Measurements from ENCODE around the gene EMILIN2. TPM values are rescaled to one million over a fixed set of nuclear protein-coding genes. Genes with fewer than 3 reads are reported as not detected.

EMILIN2 gene
- total RNA-seq, 1 experiment from 2014 or later: 20.0 TPM

GRCh38 chr18:2822213-2822921 is 24.4 kb upstream of the EMILIN2 start:
- Histone ChIP-seq H4K5ac (ENCODE audit: insufficient read length, low read depth, low read length) (no peak overlapping the region), H2AK5ac (ENCODE audit: insufficient read length, low read length) (no peak overlapping the region), H3T11ph (ENCODE audit: low read length) (no peak overlapping the region), H3K4me1 (ENCODE audit: insufficient read depth, low read length) (no peaks in the 10 kb centered on the region), H3K4ac (ENCODE audit: low read depth, low read length) (no peak overlapping the region), H3K4me2 (ENCODE audit: insufficient read depth, insufficient read length, low read length) (no peak overlapping the region), H3K79me1 (ENCODE audit: insufficient read depth, low read depth, low read length, poor library complexity, severe bottlenecking) (no peaks in the 10 kb centered on the region), H3K27me3 (ENCODE audit: insufficient read depth, low read length) (no peaks in the 10 kb centered on the region), H4K8ac (replicated peaks; ENCODE audit: insufficient read length, low read depth, low read length) (no peak overlapping the region), H2BK12ac (ENCODE audit: insufficient read length, low read depth, low read length) (no peak overlapping the region), H2BK120ac (ENCODE audit: low read depth, low read length, poor library complexity, severe bottlenecking) (no peak overlapping the region), H3K14ac (ENCODE audit: insufficient read depth, low read length) (no peak overlapping the region), H4K91ac (ENCODE audit: insufficient read length, low read depth, low read length) (no peak overlapping the region), H3K18ac (ENCODE audit: insufficient read length, low read depth, low read length) (no peak overlapping the region), H3K9me3 (ENCODE audit: control insufficient read depth, low read depth, low read length) (no peaks in the 10 kb centered on the region), H2BK15ac (ENCODE audit: low read depth, low read length) (no peak overlapping the region), H2BK20ac (ENCODE audit: low read depth, low read length, poor library complexity, severe bottlenecking) (no peak overlapping the region), H2AFZ (ENCODE audit: low read length) (no peak overlapping the region), H3K56ac (ENCODE audit: insufficient read length, low read depth, low read length) (no peak overlapping the region), H3K27ac (ENCODE audit: insufficient read length, low read depth, low read length) (no peak overlapping the region), H4K20me1 (ENCODE audit: control insufficient read depth, insufficient read depth, insufficient read length) (no peaks in the 10 kb centered on the region), H3K9ac (ENCODE audit: extremely low read depth, insufficient read length, low read length) (no peak overlapping the region), H3K23ac (ENCODE audit: insufficient read length, low read depth, low read length) (no peak overlapping the region), H2BK5ac (ENCODE audit: insufficient read length, low read length) (no peak overlapping the region), H3K79me2 (ENCODE audit: insufficient read depth, low read length) (no peaks in the 10 kb centered on the region), H3K23me2 (ENCODE audit: insufficient read length, low read depth, low read length, poor library complexity, severe bottlenecking) (no peaks in the 10 kb centered on the region)
- H3K36me3 Mint-ChIP-seq (ENCODE audit: insufficient read depth in 1 of 3, low read depth in 3 of 3): peaks cover 0 to 10% (median 0%) of the 10 kb centered on the region in 3 experiments; a peak in 3 of 7 replicates
- TF ChIP-seq CTCF (conservative IDR thresholded peaks at IDR 0.05): no peak
- no CpG with 5 or more reads among the region's 6 CpGs for WGBS (ENCODE audit: extremely low coverage, insufficient read length, low lambda C conversion rate)
- 0 out of 5 replicates have a peak overlapping the region, but pooled peaks of 1 of the 2 experiments have one; percentile 17 for H3K4me3 Mint-ChIP-seq
- H3K4me1 Mint-ChIP-seq: peaks cover 6 to 8% of the 10 kb centered on the region in 2 experiments
- no peaks in the 10 kb centered on the region; the same call in 1 of the 2 replicates for H3K27me3 Mint-ChIP-seq (ENCODE audit: low read depth)
- H3K9me3 Mint-ChIP-seq: peaks cover 6 to 15% of the 10 kb centered on the region in 2 experiments
- DNase-seq: no peak
- no peak overlapping the region for H3K27ac Mint-ChIP-seq
